ENCODE data around the gene ARHGEF10L. TPM values are rescaled to one million over a fixed set of nuclear protein-coding genes. Genes with fewer than 3 reads are reported as not detected.

The ARHGEF10L gene
- total RNA-seq, 3 donors from 2014 or later (not counting 1 experiment from before 2014, with no cell fraction given) = 0.70 to 1.7 (median 0.94) TPM

DNA sequence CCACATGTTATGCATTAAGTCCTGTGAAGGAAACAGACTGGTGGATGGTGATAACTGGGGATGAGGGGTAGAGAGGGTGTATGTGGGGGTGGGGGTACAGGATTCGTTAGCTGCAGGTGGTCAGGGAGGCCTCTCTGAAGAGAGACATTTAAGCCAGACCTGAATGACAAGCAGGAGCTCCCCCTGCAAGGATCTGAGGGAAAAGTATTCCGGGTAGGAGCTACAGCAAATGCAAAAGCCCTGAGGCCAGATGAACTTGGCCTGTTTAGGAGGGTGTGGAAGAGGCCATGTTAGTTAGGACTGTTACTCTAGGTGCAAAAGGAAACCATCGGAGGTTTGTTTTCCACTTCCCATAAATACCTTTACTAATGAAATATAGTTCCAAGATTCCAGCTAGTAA is 9.9 kb downstream of the ARHGEF10L start:
- intact Hi-C loops (cut with micrococcal nuclease) = no loop called here
- no peaks in the 10 kb centered on the region for H3K4me1 ChIP-seq (ENCODE audit: control insufficient read depth, insufficient read depth, low read length)
- no peaks in the 10 kb centered on the region for H3K36me3 ChIP-seq (ENCODE audit: control insufficient read depth, insufficient read depth, low read length)
- TF ChIP-seq, protein P1, sequence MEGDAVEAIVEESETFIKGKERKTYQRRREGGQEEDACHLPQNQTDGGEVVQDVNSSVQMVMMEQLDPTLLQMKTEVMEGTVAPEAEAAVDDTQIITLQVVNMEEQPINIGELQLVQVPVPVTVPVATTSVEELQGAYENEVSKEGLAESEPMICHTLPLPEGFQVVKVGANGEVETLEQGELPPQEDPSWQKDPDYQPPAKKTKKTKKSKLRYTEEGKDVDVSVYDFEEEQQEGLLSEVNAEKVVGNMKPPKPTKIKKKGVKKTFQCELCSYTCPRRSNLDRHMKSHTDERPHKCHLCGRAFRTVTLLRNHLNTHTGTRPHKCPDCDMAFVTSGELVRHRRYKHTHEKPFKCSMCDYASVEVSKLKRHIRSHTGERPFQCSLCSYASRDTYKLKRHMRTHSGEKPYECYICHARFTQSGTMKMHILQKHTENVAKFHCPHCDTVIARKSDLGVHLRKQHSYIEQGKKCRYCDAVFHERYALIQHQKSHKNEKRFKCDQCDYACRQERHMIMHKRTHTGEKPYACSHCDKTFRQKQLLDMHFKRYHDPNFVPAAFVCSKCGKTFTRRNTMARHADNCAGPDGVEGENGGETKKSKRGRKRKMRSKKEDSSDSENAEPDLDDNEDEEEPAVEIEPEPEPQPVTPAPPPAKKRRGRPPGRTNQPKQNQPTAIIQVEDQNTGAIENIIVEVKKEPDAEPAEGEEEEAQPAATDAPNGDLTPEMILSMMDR (IDR thresholded peaks at IDR 0.05) = no peak
- H3K4me1 Mint-ChIP-seq = no peaks in the 10 kb centered on the region
- no peak overlapping the region for H3K27ac Mint-ChIP-seq
- DNase-seq (no peak), ATAC-seq (no peak)
- H3K27me3 Mint-ChIP-seq (ENCODE audit: low read depth in 2 of 2) = peaks cover 7 to 8% of the 10 kb centered on the region in 2 donors
- no peaks in the 10 kb centered on the region for H3K9me3 ChIP-seq (ENCODE audit: control insufficient read depth, insufficient read depth, low read length)
- 67% methylated on average over 2 of the region's 3 CpGs for WGBS (ENCODE audit: insufficient coverage)
- H3K27me3 ChIP-seq (ENCODE audit: control insufficient read depth, insufficient read depth, low read length) = no peaks in the 10 kb centered on the region
- H3K36me3 Mint-ChIP-seq = no peaks in the 10 kb centered on the region
- no peak overlapping the region for H3K4me3 ChIP-seq (ENCODE audit: low read length)
- H3K4me3 Mint-ChIP-seq = no peak overlapping the region
- H3K27ac ChIP-seq (ENCODE audit: low read length) = no peak overlapping the region
- no peaks in the 10 kb centered on the region for H3K9me3 Mint-ChIP-seq

DNA sequence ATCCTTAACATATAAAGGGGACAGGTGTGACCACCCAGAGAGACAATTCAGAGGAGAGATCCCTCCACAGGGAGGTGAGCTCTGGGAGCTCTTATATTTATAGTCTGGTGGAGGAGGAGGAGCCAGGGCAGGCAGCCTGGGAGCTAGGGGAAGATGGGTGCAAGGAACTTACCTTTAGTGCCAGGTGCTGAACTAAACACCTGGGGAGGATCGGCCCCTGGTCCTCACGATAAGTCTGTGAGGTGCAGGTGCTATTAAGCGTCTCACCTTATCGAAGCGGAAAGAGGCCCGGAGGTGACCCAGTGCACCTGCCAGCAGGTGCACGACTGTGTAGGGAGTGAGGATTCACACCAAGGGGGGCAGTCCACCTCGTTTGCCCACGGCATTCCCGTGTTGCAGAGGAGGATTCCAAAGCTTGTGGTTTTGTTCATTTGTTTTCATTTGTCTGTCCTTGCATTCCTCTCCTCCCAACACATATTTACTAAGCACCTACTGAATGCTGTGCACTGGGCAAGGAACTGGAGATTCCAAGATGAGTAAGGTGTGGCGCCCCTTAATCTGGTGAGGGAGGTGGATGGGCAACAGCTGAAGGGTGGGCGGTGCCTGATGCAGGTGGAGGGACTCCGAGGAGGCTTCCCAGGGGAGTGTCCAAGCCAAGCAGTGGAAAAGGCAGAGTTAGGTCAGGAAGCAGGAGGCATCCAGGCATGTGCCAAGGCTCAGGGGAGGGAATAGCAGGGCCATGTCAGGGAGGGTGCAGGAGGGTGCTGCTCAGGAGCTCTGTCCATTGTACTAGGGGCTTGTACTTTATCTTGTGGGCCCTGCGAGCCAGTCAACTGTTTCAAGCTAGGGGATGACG is 11.5 kb downstream of the ARHGEF10L start:
- DNase-seq (no peak), ATAC-seq (no peak)
- TF ChIP-seq, protein P1 (IDR thresholded peaks at IDR 0.05) = no peak
- H3K36me3 ChIP-seq (ENCODE audit: control insufficient read depth, insufficient read depth, low read length) = no peaks in the 10 kb centered on the region
- H3K27me3 ChIP-seq (ENCODE audit: control insufficient read depth, insufficient read depth, low read length) = no peaks in the 10 kb centered on the region
- Mint-ChIP-seq H3K27ac (no peak overlapping the region), H3K4me3 (no peak overlapping the region), H3K36me3 (no peaks in the 10 kb centered on the region), H3K27me3 (ENCODE audit: low read depth in 2 of 2) (peaks cover 0 to 8% of the 10 kb centered on the region in 2 donors), H3K4me1 (no peaks in the 10 kb centered on the region), H3K9me3 (no peaks in the 10 kb centered on the region)
- intact Hi-C loops (cut with micrococcal nuclease) = no loop called here
- WGBS (ENCODE audit: insufficient coverage) = 79% methylated on average over 15 of the region's 15 CpGs
- H3K27ac ChIP-seq (ENCODE audit: low read length) = no peak overlapping the region
- no peak overlapping the region for H3K4me3 ChIP-seq (ENCODE audit: low read length)
- no peaks in the 10 kb centered on the region for H3K9me3 ChIP-seq (ENCODE audit: control insufficient read depth, insufficient read depth, low read length)
- H3K4me1 ChIP-seq (ENCODE audit: control insufficient read depth, insufficient read depth, low read length) = no peaks in the 10 kb centered on the region

DNA sequence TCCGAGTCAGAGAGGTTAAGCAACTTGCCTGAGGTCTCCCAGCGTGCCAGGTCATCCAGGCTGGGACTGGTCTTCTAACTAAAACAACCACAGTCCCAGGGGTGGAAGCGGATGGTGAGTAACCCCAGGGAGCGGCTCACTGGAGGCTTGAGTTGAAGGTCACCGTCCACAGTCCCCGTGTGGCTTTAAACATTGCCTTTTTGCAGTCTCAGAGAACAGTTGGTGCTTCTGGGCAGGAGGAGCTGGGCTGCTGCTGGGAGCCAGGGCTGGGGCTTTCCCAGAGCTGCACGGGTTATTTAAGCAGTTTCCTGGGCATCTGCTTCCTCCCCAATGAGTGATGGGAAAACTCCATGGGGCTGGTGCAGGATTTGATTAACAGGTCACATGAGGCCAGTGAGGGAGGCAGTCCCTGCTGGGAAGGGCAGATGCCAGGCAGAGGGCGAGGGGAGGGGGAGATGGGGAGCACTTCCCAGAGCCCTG is 12.3 kb downstream of the ARHGEF10L start:
- no peaks in the 10 kb centered on the region for H3K27me3 ChIP-seq (ENCODE audit: control insufficient read depth, insufficient read depth, low read length)
- H3K27me3 Mint-ChIP-seq (ENCODE audit: low read depth in 2 of 2) = peaks cover 0 to 8% of the 10 kb centered on the region in 2 donors
- TF ChIP-seq, protein P1 (IDR thresholded peaks at IDR 0.05) = no peak
- no peaks in the 10 kb centered on the region for H3K36me3 ChIP-seq (ENCODE audit: control insufficient read depth, insufficient read depth, low read length)
- intact Hi-C loops (cut with micrococcal nuclease) = no loop called here
- no peaks in the 10 kb centered on the region for H3K4me1 Mint-ChIP-seq
- H3K9me3 ChIP-seq (ENCODE audit: control insufficient read depth, insufficient read depth, low read length) = no peaks in the 10 kb centered on the region
- no peaks in the 10 kb centered on the region for H3K9me3 Mint-ChIP-seq
- H3K27ac ChIP-seq (ENCODE audit: low read length) = no peak overlapping the region
- DNase-seq = no peak
- WGBS (ENCODE audit: insufficient coverage) = 58% methylated on average over 8 of the region's 8 CpGs
- ATAC-seq = no peak
- H3K4me1 ChIP-seq (ENCODE audit: control insufficient read depth, insufficient read depth, low read length) = no peaks in the 10 kb centered on the region
- H3K4me3 ChIP-seq (ENCODE audit: low read length) = no peak overlapping the region
- H3K36me3 Mint-ChIP-seq = no peaks in the 10 kb centered on the region
- no peak overlapping the region for H3K4me3 Mint-ChIP-seq
- H3K27ac Mint-ChIP-seq = no peak overlapping the region
